NCI-H2196 (cell line): Measurements from ENCODE around the gene LRRC4B.

Source experiments
- DNase-seq: peaks from one replicate; lab custom pipeline; 2025; ENCODE audit not compliant: unreplicated experiment; lab: John Stamatoyannopoulos, UW

The LRRC4B gene

GRCh38 chr19:50570997-50571396 lies 2.8 kb upstream of the LRRC4B start:
- no peak for DNase-seq

- no peak for DNase-seq
Measured at GRCh38 chr19:50569938-50570540, 1.8 kb upstream of the LRRC4B start.

GRCh38 chr19:50568728-50569698 lies 778 bp upstream of the LRRC4B start:
- no peak for DNase-seq

DNA sequence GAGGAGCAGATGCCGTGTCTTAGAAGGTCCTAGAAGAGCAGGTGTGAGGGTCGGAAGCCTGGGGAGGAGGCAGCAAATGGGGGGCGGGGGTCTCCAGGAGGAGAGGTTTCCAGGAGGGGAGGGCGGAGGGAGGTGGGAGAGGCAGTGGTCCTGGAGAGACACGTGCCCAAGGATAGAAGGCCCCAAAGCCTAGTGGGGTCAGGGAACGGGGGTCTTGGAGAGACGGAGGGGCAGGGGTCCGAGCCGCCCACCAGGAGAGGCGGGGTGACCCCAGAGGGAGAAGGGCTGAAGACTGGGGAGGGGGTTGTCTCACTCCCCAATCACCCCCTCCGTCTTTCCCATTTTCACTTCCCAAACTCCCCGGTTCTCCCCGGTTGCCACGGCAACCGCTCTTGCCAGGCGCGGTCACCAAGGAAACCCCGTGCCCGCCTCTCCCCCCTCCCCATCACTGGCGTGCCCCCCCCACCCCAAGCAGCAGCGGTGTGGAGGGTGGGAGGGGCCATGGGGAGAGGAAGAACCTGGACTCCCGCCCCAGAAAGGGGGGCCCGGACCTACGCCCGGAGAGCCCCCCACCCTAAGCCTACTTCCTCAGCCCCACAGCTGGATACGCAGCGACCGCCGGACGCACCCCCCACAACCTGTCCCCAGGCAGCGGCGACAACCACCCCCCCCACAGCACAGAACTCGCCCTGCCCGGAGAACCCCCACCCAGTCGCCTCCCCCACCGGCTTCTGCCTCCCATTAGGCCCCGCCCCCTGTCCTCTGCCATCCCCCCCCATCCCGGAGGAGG lies 988 bp downstream of the LRRC4B start:
- peak; percentile 71 for DNase-seq

GRCh38 chr19:50565984-50566903 lies 2.0 kb downstream of the LRRC4B start:
- no peak for DNase-seq

DNA sequence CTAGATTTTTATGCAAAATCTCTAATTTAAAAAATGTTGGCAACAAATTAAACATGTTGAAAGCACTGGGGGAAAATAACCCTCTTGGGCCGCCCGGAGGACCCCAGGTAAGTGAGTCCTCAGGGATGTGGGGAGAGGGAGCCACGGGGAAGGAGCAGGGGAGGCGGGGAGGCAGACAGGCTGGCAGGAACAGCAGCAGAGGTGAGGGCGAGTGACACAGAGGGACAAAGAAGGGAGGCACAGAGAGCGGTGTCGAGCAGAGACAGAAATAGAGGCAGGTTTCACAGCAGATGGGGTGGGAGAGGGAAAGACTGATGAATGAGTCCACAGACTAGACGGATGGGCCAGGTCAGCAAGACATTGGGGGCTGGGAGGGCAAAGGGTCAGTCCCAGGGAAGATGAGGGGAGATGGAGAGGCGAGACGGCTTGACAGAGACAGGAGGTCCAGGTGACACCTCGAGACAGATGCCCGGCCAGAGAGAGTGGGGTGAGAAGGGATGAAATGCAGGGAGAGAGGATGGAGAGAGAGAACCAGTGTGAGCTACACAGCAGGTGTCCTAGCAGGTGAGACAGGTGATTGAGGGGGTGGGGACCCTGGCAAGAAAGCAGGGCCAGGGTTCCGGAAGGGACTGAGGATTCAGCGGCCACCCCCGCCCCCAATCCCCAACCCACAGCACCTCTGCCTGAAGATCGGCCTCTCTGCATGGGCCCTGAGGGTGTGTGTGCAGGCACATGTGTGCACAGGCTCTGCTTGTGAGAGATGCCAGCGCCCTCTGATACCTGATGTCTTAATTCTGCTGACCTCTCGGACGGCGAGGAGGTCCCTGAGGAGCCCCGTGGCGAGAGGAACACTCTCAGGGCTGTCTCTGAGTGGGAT lies 3.8 kb downstream of the LRRC4B start:
- no peak for DNase-seq

GRCh38 chr19:50563597-50563996 lies 4.6 kb downstream of the LRRC4B start:
- no peak for DNase-seq

- DNase-seq = no peak
Measured at GRCh38 chr19:50562996-50563395, 5.2 kb downstream of the LRRC4B start.

- no peak for DNase-seq
Measured at GRCh38 chr19:50562329-50562728, 5.9 kb downstream of the LRRC4B start.

DNA sequence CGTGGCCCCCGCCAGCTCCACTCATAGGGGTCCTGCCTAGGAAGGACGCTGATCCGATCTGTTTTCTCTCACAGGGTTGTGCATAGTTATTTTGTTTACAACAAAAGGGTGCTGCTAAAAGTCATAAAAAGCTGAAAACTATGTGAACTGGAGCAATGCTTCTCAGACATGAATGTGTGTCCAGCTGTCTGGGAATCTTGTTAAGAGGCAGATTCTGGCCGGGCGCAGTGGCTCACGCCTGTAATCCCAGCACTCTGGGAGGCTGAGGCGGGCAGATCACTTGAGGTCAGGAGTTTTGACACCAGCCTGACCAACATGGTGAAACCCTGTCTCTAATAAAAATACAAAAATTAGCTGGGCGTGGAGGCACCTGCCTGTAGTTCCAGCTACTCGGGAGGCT lies 8.6 kb downstream of the LRRC4B start:
- DNase-seq = no peak

- DNase-seq = no peak
Measured at GRCh38 chr19:50558449-50558848, 9.8 kb downstream of the LRRC4B start.

- DNase-seq = no peak
Measured at GRCh38 chr19:50558039-50558438, 10.2 kb downstream of the LRRC4B start.

DNA sequence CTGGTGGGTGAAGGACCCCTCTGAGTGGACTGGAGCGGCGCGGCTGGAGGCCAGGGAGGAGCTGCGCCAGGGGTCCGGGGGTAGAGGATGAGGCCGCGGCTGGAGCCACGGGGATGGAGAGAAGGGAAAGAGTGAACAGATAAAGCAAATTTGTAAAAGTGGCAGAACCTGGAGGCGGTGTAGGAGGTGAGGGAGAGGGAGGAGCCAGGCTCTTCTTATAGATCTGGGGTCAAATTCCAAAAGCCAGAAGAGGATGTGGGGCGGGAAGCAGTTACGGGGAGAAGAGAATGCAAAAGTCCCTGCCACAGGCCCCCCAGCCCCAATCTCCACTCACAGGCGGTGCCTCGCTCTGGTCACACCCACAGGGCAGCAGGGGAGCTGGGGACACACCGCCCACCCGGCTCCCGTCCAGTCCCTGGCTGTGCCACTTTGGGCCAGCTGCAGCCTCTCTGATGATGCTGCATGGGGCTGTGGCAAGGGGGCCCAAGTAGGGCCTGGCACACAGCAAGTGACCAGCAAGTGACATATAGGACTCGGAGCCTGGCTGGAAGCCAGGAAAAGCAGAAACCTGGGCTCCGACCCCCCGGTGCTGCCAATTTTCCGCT lies 11.1 kb downstream of the LRRC4B start:
- DNase-seq = no peak

GRCh38 chr19:50556282-50557008 lies 11.8 kb downstream of the LRRC4B start:
- peak; percentile 91 for DNase-seq

DNA sequence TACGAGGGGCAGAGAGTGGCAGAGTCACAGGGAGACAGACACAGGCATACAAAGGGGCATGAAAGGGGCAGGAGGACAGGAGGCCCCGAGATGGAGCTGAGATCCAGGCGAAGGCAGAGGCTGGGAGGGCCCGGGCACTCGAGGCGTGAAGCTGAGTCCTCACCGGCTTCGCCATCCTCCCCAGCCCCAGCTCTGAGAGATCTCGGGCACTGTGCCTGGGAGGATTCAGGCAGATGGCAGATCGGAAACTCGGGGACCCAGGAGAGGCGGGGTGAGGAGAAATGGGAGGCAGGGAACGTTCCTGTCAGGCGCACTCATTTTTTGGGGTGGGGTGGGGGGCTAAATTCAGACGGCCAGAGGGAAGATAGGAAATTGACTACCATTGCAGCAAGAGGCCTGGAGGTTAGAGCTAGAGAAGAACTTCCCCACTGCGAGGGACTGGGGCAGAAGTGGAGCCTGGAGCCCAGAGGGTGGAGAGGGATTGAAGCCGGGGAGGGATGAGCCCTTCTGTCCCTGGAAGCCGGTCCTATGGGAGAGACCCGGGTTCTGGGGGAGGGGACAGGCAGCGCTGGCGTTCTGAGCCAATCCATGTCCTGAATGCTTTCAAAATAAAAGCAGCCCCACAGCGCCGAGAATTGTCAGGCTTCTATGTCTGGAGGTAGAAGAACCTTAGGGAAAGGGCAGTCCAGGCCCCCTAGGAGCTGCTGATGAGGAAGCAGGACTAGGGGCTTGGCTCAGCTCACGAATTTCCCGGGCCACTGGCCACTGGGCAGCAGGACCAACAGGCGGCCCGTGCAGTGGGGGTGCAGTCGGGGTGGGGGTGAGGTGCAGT lies 12.6 kb downstream of the LRRC4B start:
- peak; percentile 24 for DNase-seq

GRCh38 chr19:50555033-50555432 lies 13.2 kb downstream of the LRRC4B start:
- no peak for DNase-seq

GRCh38 chr19:50554212-50554611 lies 14.0 kb downstream of the LRRC4B start:
- no peak for DNase-seq
